NOMO-1 treated with dmso at 0.1 percent for 144 hours (cell line): ENCODE data around the gene LARGE1.
"Not testable (repeated sequence)": the region's sequence is repeated elsewhere in the genome, so short reads cannot be mapped to it uniquely, and the experiment has no call there.

ENCODE experiments used
- DNase-seq: peaks from one replicate; lab custom pipeline; 2025; ENCODE audit not compliant: unreplicated experiment; lab: John Stamatoyannopoulos, UW

Gene LARGE1

DNA sequence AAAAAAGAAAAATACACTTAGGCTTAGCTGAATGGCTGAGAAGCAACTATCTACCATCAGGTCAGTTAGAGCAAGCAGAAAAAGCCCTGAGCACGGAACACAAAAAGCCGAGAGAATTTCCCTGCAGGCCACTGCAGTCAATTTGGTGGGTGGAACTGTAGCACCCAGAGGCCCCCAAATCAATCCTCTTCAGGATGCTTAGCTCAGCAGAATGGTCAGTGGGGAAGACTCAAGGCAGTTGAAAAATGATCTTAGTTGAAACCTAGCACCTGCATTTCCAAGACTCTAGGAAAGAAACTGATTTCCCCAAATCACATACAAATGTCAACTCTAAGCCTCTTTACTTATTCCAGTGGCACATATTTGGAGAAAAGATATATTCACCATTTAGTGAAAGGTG lies 534.7 kb downstream of the LARGE1 start:
- no peak for DNase-seq

DNA sequence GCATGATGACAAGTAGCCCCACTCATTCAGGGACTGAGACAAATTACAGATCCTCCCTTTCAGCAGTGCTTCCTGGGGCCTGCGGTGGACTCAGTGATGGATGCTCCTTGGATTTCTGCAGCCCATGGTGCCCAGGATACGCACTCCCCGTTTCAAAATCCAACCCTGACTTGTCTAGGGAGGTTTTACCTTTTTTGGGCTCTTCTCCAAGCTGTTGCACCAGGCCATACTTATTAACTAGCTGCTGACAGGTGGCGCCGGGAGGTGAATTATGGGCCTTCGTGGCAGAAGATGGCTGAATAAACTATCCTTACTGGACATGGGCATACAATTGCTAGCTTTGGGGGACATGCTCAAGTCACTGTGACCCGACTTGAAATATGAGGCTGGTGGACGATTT lies 537.8 kb downstream of the LARGE1 start:
- DNase-seq = no peak

DNA sequence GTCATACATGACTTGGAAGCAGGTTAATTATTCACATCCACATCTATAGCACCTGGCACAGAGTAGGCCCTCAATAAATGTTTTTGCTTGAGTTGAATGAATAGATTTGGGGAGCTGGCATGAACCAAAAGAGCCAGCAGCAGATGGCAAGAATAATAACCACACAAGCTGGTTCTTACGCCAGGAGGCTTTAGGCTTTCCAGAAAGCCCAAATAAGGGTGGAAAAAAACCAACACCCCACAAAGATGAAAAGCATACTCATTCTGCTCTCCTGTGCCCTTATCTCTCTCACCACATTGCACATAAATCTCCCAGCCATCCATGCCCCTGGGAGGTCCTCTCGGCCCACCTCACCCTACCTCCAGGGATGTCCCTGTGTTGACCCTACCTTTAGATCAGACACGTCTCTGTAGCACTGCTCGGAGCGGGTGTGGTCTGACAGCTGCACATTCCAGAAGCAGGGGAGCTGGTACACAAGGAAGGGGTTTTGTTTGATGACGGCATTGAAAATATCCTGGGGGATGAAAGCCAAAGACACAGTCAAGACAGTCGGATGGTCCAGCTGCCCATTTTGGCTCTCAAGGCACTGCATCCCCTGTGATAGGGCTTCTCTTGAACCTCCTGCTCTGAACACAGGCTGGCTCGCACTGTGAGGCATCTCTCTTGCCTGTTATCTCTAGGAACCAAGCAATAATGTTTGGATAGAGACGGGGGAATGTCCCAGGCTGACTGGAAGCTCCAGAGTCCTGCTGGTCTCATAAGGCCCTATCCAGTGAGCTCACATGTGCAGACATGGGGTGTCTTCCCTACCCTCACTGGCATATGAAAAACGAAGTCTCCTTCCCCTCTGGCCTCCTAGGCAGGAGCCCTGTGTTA lies 538.5 kb downstream of the LARGE1 start:
- DNase-seq = no peak

DNA sequence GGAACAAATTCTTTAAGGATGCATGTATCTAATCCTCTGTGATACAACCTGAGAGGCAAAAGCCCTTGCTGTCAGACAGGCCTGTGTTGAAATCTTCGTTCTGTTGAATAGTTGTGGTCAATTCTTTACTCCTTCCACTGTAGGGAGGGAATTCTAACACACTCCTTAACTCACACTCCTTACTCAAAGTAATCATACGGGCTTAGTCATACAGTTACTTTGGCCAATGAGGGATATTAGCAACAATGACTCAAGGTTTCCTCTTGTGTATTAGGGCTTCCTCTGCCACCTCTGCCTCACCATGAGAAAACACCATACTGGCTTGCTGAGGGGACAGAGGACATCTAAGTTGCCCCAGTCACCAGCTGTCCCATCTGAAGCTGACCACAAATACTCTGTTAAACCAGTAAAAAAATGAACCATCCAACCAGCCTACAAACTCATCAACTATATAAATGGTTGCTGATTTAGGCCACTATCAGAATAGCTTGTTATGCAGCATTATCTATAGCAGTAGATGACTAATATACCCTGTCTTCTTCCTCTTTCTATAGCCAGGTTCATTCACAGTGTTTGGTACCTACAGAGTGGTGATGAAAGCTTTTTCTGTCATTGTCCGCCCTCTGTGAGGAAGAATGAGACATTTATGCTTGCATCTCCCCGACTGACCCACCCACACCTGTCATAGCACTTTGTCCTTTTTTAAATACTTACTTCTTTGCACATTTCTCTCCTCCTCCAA lies 539.3 kb downstream of the LARGE1 start:
- no peak for DNase-seq

DNA sequence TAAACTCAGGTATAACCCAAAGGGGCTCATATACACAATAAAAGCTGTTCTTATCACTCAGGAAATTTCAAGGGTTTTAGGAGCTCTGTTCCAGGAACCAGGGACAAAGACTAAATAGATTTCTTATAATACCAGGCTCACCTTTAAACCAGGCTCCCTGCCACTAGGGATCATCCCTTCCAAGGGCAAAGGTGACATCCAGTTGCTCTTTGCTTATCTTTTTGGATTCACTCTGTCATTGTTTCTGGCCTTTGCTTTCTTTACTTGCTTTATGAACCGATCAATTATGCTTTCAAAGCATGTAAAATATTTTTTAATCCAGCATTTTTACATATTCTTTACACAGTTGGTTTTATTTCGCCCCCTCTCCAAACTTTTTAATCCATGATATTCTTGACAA lies 540.4 kb downstream of the LARGE1 start:
- DNase-seq = no peak

DNA sequence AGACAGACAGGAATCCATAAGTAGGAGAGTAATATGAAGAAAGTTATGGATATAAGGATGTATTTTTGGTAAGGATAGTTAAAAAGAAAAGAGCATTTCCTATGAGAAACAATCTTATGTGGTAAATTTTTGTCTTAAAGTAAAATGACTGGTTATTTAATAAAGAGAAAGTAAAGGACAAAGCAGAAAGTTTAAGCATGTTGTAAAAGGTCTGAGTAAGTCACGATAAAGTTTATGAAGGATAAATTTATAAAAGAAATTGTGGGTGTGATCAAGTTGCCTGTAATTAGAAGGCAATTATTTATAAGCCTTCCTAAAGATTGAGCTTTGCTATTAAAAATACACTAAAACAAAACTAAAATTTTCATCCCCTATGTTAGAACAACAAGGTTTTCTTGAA lies 547.4 kb downstream of the LARGE1 start:
- no peak for DNase-seq

DNA sequence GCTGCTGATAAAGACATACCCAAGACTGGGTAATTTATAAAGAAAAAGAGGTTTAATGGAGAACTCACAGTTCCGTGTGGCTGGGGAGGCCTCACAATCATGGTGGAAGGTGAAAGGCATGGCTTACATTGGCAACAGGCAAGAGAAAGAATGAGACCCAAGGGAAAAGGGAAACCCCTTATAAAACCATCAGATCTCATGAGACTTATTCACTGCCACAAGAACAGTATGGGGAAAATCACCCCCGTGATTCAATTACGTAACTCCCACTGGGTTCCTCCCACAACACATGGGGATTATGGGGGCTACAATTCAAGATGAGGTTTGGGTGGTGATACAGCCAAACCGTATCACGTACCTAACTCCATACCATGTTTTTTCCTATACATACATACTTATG lies 557.0 kb downstream of the LARGE1 start:
- not testable (repeated sequence) for DNase-seq

DNA sequence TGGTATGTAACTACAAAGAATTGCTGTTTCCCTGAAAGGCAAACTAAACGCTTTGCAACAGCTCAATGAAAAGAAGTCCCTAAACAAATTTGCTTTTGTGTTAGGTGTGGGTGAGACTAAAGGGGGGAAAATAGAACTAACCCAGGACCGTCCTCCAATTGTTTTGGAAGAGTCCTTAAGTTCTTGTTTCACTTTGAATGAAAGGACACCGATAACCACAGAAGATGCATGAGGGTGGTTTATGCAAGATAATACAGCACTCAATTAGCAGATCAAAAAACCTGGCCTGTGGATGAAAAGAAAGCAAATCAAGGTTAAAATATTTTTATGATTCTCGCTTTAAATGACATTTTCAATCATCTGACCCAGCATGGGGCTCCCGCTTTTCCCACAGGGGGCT lies 557.6 kb downstream of the LARGE1 start:
- DNase-seq = no peak

DNA sequence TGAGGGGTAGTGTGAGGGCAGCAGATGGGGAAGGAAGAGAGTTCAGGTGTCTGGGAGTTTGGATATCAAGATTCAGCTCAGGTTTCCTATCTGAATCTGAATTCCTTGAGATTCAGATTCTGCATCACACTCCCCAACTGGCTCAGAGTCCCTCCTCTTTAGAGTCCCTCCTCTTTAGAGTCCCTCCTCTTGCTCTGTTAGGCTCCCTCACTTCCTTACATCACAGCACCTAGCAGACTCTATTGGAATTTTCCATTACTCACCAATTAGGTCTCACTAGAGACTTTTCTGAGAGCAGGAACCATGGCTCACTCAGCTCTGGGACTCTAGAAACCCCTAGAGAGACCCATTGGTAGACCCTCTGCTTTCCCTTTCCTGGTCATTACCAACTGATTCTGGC lies 558.7 kb downstream of the LARGE1 start:
- DNase-seq = no peak

DNA sequence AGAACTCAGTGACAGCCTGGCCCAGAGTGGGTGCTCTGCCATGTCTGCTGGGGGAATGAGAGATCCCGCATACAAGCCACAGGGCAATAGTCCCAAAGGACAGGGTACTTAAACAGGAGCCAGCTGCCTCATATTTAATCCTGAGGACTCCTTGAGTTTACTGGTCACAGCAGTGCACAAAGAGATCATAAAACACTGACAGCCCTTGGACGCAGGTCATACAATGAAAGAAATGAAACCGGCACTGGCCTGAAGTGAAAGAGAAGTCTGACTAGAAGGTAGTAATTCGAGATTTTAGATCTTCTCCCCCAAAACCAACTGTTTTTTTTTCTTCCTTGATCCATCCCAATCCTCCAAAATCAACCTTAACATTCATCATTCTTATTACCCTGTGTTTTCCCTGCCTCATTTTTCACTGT lies 562.3 kb downstream of the LARGE1 start:
- DNase-seq = no peak

DNA sequence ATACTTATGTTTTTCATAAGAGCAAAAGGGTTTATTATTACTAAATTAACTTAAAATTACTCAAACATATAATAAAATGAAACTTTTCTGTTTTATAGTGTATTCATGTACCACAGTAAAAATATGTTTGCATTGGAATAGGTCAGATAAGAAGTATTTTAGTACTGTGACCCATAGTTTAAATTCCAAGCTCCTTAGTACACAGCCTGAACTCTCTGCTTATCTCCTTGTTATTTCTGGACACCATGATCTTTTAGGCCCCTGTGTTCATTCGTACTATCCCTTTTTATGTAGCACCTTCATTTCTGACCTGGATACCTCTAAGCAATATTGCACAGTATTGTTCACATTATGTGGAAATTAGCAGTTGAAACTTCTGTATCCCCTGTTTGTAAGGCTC lies 565.3 kb downstream of the LARGE1 start:
- DNase-seq = no peak

DNA sequence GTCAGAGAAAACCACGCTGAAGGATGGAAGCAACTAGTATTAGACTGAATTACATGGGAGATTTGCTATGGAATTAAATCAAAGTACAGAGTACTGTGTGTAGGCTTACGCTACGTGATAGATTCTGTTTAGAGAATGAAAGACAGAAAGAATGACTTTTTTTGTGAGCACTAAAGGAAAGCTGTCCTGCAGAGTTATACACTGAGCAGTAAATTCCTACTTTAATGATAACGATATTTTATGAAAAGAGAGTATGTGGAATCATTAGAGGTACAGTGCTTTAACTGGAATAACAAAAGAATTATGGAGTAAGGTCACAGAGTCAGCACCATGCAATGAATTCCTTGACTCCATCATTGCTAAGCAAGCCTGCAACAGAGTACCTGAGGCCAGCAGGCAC lies 566.8 kb downstream of the LARGE1 start:
- no peak for DNase-seq

DNA sequence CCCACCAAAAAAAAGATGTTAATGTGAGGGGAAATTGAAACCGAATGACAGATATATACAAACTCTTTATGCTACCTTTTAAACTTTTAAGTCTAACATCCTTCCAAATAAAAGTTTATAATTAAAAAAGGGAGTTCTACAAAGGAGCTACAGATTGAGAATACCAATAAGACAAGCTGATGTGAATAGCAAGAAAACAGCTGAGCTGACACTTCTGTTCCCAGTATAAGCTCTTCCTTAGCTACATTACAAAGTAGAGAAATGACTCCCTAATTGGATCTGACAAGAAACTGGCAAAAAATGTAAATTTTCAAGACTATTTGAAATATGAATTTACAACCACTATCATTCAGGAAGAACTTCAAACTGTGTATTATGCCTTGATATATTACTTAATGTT lies 567.5 kb downstream of the LARGE1 start:
- no peak for DNase-seq

DNA sequence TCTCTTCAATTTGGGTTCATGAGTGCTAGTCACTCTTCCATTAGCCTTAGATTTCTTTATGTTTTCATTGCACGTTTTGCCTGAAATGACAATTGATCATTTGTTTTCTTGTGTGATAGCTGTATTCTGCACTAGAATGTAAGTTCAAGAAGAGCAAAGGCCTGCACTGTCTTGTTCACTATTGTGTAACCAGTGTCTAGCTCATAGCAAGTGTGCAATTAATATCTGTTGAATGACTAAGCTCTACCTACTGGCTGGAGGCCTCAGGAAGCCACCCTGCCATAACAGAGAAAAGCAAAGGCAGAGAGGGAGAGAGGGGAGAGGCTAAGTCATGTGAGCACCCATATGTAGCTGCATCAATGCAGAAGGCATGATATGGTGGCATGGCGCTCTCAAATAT lies 569.3 kb downstream of the LARGE1 start:
- no peak for DNase-seq

DNA sequence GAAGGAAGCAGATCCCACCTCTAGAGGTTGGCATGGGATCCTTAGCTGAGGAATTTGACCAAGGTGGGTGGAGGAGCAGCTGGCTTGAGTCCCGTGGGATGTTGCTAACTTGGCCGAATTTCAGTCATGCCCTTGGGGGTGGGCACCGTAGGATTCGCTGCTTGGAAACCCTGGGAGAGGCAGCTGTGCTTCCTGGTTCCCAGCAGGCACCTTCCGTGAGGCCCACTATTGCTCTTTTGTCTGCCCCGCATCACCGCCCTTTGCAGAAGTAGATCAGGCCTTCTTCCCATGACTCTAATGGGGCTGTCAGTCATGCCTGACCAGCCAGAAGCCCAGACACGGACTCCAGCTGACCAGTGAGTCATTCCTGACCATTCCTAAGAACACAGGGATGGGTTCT lies 569.8 kb downstream of the LARGE1 start:
- no peak for DNase-seq

DNA sequence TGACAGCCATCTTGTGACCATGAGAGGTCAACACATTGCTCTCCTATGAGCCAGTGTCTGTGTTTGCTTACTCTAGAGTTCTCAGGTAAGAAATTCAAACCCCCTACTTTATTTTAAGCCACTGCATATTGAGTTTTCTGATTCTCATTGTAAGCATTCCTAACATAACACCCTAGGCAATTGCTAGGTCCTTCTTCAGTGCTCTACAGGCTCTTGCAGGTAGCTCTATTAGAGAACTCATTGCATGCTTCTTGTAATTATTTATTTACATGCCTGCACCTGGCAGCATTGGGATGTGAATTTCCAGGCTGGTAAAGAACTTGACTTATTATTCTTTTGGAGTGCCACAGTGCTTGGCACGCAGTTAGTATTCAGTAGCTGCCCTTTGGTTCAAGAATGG lies 573.3 kb downstream of the LARGE1 start:
- DNase-seq = no peak

DNA sequence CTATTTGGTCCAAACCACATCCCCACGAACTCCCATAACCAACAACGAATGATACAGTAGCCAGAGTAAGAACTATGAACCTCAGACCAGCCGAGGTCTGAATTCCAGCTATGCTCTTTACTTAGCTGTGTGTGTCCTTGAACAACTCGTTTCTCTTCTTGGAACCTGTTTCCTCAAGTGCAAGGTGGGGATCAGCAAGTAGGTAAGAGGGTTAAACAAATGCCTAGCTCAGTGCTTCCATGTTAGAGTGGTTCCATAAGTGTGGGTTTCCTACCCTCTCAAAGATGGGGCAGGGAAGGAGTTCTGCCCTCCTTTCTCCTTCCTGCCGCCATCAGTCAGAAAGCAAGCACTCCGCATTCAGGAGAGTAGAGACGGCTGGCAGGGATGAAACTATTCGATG lies 578.7 kb downstream of the LARGE1 start:
- no peak for DNase-seq

DNA sequence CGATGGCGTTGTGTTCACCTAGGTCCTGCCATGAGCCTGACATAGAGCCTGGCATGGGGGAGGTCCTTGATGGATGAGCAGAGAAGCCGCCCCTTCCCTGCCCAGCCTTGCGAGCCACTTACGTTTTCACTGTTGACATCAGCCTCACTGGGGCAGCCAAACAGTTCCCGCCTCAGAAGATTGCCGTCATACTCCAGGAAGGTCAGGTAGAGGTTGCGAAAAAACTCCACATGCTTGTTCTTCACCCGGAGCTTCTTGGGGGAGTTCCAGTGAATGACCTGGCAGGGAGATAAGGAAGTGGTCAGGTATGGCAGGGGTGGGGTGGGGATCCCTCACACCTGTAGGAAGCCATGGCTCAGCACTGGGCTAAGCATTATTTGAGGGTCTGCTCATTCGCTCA lies 582.8 kb downstream of the LARGE1 start:
- DNase-seq = no peak

DNA sequence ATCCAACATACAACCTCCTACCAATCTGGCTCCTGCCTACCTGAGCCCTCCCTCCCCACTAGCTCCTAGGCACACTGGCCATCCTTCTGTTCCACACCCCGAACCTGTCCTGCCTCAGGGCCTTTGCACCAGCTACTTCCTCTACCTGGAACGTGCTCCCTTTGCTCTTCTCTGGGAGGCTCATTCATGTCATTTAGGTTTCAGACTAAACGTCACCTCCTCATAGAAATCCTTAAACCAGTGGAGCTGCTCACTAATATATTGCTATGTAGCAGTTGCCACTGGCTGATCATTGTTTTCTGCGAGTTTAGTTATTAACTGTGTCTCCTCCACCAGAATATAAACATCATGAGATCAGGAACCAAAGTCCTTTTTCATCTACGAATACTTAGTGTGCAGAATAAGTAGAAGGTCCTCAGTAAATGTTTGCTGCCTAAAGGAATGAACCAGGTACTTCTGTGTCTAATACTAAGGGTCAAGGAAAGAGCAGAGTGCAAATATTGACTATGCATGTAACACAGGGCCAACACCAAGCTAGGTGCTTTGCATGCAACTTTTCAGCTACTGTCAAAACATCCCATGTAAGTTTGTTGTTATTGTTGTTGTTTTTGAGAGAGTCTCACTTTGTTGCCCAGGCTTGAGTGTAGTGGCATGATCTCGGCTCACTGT lies 584.5 kb downstream of the LARGE1 start:
- DNase-seq = no peak

DNA sequence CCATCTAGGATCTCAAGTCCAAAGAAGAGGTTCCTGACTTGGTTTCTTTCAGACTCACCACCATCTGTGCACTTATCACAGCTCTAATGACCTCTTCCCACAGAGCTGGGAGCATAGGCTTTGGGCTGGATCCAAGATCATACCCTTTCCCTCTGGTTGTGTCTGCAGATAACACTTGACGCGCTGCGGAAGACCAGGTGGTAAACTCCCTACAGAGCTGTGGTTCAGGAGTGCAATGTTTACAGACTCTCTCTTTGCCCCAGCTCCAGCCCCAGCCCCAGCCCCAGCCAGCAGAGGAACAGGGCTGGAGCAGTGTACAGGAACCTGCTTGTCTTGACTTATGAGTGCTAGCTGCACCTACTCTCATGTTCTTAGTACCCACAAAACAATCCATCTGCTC lies 587.7 kb downstream of the LARGE1 start:
- no peak for DNase-seq

DNA sequence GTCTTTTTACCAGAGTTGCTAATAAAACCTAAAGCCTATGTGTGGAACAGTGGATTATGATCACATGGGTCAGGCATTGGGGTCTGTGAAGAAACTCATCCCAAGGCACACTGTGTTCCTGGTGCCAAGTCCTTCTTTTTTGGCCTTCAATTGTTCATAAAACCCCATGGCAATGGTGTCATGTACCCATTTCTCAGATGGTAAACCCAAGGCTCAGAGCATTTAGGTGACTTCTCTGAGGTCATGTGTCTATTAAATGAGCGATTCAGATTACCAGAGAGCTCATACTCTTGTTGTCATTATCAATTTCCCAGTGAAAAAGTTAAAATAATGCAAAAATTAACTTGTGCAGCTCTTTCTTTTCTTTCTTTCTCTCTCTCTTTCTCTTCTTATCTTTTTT lies 589.3 kb downstream of the LARGE1 start:
- DNase-seq = no peak

DNA sequence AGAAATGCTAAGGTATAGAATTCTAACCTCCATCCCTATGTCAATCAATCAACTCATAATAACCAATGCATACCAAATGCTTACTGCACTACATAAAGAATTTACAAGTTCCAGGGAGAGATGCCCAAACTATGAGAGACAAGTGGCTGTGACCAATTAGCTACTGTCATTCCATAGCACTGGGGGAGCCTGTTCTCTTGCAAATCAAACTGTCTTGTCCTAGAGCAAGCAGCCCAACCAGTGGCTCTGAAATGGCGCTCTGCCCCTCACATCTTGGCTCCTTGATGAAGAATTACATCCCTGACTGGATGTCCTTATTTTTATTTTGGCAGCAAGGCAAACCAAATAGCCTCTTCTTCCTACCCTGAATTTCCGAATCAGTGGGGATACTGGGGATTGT lies 589.7 kb downstream of the LARGE1 start:
- DNase-seq = no peak
